A673 (cell line): ENCODE data around the gene GTPBP1. TPM values are rescaled to one million over a fixed set of nuclear protein-coding genes. Genes with fewer than 3 reads are reported as not detected.
A peak's percentile ranks its signal among the peaks of the same experiment; 100 is the strongest.

Source experiments
- BruUV-seq: library from RNA; stranded (reverse); fragments of 400-500 nt; replicated peaks from 2 replicates; lab custom pipeline; 2021; lab: Mats Ljungman, UMichigan
- CTCF ChIA-PET: fragments of 300-600 bp; sonication (Branson Sonifier 250); formaldehyde crosslinking; loops from one replicate; lab custom pipeline; 2022; ENCODE audit warnings: antibody characterized with exemption; lab: Charles Lee
- POLR2A ChIA-PET: fragments of 300-600 bp; sonication (Branson Sonifier 250); formaldehyde crosslinking; loops from one replicate; lab custom pipeline; 2022; ENCODE audit warnings: antibody characterized with exemption; ENCODE audit not compliant: low non-redundant PET; lab: Charles Lee
- DNase-seq: peaks from one replicate; pipeline ENCODE4 v3.0.0-alpha.2; 2015; ENCODE audit warnings: low spot score
- H3K27ac ChIP-seq: fragments of 200-600 bp; sonication (generic); 2 replicates; pipeline ENCODE4 v1.5.1; 2016; ENCODE audit warnings: mixed run types, low read depth, mild to moderate bottlenecking, mixed read lengths, antibody characterized with exemption, low read length; ENCODE audit not compliant: poor library complexity, severe bottlenecking
- H3K27me3 ChIP-seq: fragments of 200-600 bp; sonication (generic); replicated peaks from 2 replicates; pipeline ENCODE4 v1.6.1; 2017; ENCODE audit warnings: mixed run types, low read depth, mild to moderate bottlenecking, mixed read lengths, antibody characterized with exemption, low read length; ENCODE audit not compliant: insufficient read depth, poor library complexity
- H3K36me3 ChIP-seq: fragments of 200-600 bp; sonication (generic); 2 replicates; pipeline ENCODE4 v1.6.1; 2016; ENCODE audit warnings: mixed run types, mild to moderate bottlenecking, mixed read lengths, antibody characterized with exemption, low read length; ENCODE audit not compliant: insufficient read depth, poor library complexity, severe bottlenecking
- H3K4me1 ChIP-seq: fragments of 200-600 bp; sonication (generic); 2 replicates; pipeline ENCODE4 v1.6.1; 2017; ENCODE audit warnings: mixed run types, mild to moderate bottlenecking, mixed read lengths, antibody characterized with exemption, low read length; ENCODE audit not compliant: insufficient read depth, poor library complexity, severe bottlenecking
- H3K4me3 ChIP-seq: fragments of 200-600 bp; sonication (generic); 2 replicates; pipeline ENCODE4 v1.5.1; 2016; ENCODE audit warnings: low read depth, mixed run types, mild to moderate bottlenecking, mixed read lengths, low read length; ENCODE audit not compliant: poor library complexity, severe bottlenecking
- H3K9me3 ChIP-seq: fragments of 200-600 bp; sonication (generic); 2 replicates; pipeline ENCODE4 v1.6.1; 2016; ENCODE audit warnings: mixed run types, low read depth, mild to moderate bottlenecking, mixed read lengths, antibody characterized with exemption, low read length; ENCODE audit not compliant: poor library complexity, severe bottlenecking
- EZH2 ChIP-seq: fragments of 200-600 bp; sonication (generic); IDR thresholded peaks from 2 replicates; pipeline ENCODE4 v1.6.1; 2017; ENCODE audit warnings: borderline replicate concordance, low read depth, mild to moderate bottlenecking, mixed read lengths, antibody characterized with exemption, low read length; ENCODE audit not compliant: poor library complexity, severe bottlenecking
- intact Hi-C: fragments of 100-400 bp; cut with micrococcal nuclease; formaldehyde crosslinking; loops from one replicate; pipeline ENCODE4 v1.10.0; 2022; ENCODE audit not compliant: unreplicated experiment
- total RNA-seq: library from RNA; stranded (reverse); gene quantifications from 2 replicates; pipeline ENCODE4 v1.2.3, GENCODE V29; 2021
- TF ChIP-seq, protein P1 (sequence below): fragments of 300-800, 200-600 bp; sonication (generic); conservative IDR thresholded peaks from 2 replicates; pipeline ENCODE4 v1.5.1; 2017; ENCODE audit warnings: low read depth, mild to moderate bottlenecking, antibody characterized with exemption, low read length, moderate library complexity, mixed read lengths

Gene GTPBP1
- total RNA-seq, 1 experiment from 2014 or later = 88.2 TPM

DNA sequence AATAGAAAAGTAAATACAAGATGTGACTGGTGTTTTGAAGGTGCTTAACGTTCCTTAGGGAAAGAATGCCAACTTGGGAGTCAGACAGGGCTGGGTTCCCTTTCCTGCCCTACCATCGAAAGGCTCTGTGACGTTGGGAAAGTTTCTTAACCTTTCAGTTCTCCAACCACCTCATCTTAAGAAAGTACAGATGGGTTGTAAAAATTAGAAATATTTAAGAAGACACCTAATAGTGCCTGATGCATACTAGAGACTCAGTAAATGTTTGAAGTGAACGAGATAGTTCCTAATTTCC is 1.1 kb downstream of the GTPBP1 start:
- Histone ChIP-seq H3K4me1 (peaks cover 28% of the 10 kb centered on the region), H3K27ac (peak overlapping the region; percentile 97), H3K9me3 (no peaks in the 10 kb centered on the region), H3K36me3 (peaks cover 18% of the 10 kb centered on the region), H3K4me3 (peak overlapping the region; percentile 94), H3K27me3 (no peaks in the 10 kb centered on the region)
- intact Hi-C loops = loop anchor here (10.0 kb wide), 1 partner anchor 202 kb away; the partner anchor contains the start of gene DDX17
- DNase-seq = no peak
- ChIA-PET CTCF (no interaction called here), POLR2A (no interaction called here)
- TF ChIP-seq EZH2 = no peak
- TF ChIP-seq, protein P1, sequence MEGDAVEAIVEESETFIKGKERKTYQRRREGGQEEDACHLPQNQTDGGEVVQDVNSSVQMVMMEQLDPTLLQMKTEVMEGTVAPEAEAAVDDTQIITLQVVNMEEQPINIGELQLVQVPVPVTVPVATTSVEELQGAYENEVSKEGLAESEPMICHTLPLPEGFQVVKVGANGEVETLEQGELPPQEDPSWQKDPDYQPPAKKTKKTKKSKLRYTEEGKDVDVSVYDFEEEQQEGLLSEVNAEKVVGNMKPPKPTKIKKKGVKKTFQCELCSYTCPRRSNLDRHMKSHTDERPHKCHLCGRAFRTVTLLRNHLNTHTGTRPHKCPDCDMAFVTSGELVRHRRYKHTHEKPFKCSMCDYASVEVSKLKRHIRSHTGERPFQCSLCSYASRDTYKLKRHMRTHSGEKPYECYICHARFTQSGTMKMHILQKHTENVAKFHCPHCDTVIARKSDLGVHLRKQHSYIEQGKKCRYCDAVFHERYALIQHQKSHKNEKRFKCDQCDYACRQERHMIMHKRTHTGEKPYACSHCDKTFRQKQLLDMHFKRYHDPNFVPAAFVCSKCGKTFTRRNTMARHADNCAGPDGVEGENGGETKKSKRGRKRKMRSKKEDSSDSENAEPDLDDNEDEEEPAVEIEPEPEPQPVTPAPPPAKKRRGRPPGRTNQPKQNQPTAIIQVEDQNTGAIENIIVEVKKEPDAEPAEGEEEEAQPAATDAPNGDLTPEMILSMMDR = no peak
- no TSS peak for BruUV-seq

- Histone ChIP-seq H3K36me3 (peaks cover 18% of the 10 kb centered on the region), H3K27ac (peak overlapping the region; percentile 97), H3K4me1 (peaks cover 28% of the 10 kb centered on the region), H3K27me3 (no peaks in the 10 kb centered on the region), H3K4me3 (peak overlapping the region; percentile 94), H3K9me3 (no peaks in the 10 kb centered on the region)
- no peak for TF ChIP-seq EZH2
- TF ChIP-seq, protein P1 = no peak
- ChIA-PET CTCF (interaction anchor here (0.6 kb wide), 2 partner anchors 219 to 508 kb away, joined by 3 to 4 read pairs; no protein-coding TSS in a partner anchor), POLR2A (no interaction called here)
- TSS peak; percentile 42 for BruUV-seq
- intact Hi-C loops = loop anchor here (10.0 kb wide), 1 partner anchor 203 kb away; the partner anchor contains the start of gene DDX17
- no peak for DNase-seq
Measured at GRCh38 chr22:38707346-38707745, 1.6 kb downstream of the GTPBP1 start.

- H3K9me3 ChIP-seq = no peaks in the 10 kb centered on the region
- ChIA-PET CTCF (interaction anchor here (0.6 kb wide), 1 partner anchor 508 kb away, joined by 4 read pairs; no protein-coding TSS in a partner anchor), POLR2A (no interaction called here)
- H3K4me3 ChIP-seq = peak overlapping the region; percentile 94
- no peak overlapping the region for H3K27ac ChIP-seq
- TF ChIP-seq, protein P1 = no peak
- no peak for TF ChIP-seq EZH2
- no peak for DNase-seq
- peaks cover 18% of the 10 kb centered on the region for H3K36me3 ChIP-seq
- intact Hi-C loops = loop anchor here (10.0 kb wide), 1 partner anchor 203 kb away; the partner anchor contains the start of gene DDX17
- no peaks in the 10 kb centered on the region for H3K27me3 ChIP-seq
- peaks cover 28% of the 10 kb centered on the region for H3K4me1 ChIP-seq
- BruUV-seq = no TSS peak
Measured at GRCh38 chr22:38707984-38708383, 2.2 kb downstream of the GTPBP1 start.
